Endothelial cell of umbilical vein (primary cell): ENCODE data around the gene DIP2C. TPM values are rescaled to one million over a fixed set of nuclear protein-coding genes. Genes with fewer than 3 reads are reported as not detected.

ENCODE experiments used
- BruUV-seq: library from RNA; stranded (reverse); fragments of 400-500 nt; replicated peaks from 2 replicates; lab custom pipeline; 2021; lab: Mats Ljungman, UMichigan
- CTCF ChIA-PET: fragments of 300-600, 350-600 bp; sonication (Branson Sonifier 250); formaldehyde crosslinking; loops from one replicate; lab custom pipeline; 2021; ENCODE audit warnings: antibody characterized with exemption, inconsistent platforms; lab: Charles Lee
- POLR2A ChIA-PET: fragments of 300-600, 350-600 bp; sonication (Branson Sonifier 250); formaldehyde crosslinking; loops from one replicate; lab custom pipeline; 2021; ENCODE audit warnings: antibody characterized with exemption, inconsistent platforms; lab: Charles Lee
- DNase-seq: peaks from one replicate; pipeline ENCODE4 v3.0.0-alpha.2; 2011; ENCODE audit warnings: low read depth, low spot score
- FAIRE-seq: peaks from 2 replicates; lab custom pipeline; 2011; peaks lifted over from hg19 to GRCh38; lab: Jason Lieb, UNC
- H2AFZ ChIP-seq: 2 replicates; pipeline ENCODE4 v1.6.0; 2012; ENCODE audit warnings: low read depth, low read length, control low read depth, inconsistent platforms
- H3K27ac ChIP-seq: 2 replicates; pipeline ENCODE4 v1.5.1; 2011; ENCODE audit warnings: low read depth, mild to moderate bottlenecking, control low read depth, low read length, moderate library complexity; ENCODE audit not compliant: insufficient read depth
- H3K27me3 ChIP-seq, 2 experiments: 2 replicates each; pipeline versions ENCODE4 v1.6.0 to v1.6.1; 2011; ENCODE audit warnings: low read length in 2 of 2, mixed read lengths in 1 of 2; ENCODE audit not compliant: control insufficient read depth in 2 of 2, insufficient read depth in 2 of 2
- H3K36me3 ChIP-seq, 2 experiments: 2 replicates in 1 of 2; 3 replicates in 1 of 2; pipeline ENCODE4 v1.5.1; 2011; ENCODE audit warnings: low read length in 2 of 2, mild to moderate bottlenecking in 1 of 2, moderate library complexity in 1 of 2; ENCODE audit not compliant: control insufficient read depth in 2 of 2, insufficient read depth in 2 of 2; ENCODE audit errors: extremely low read depth in 1 of 2
- H3K4me1 ChIP-seq: 3 replicates; pipeline ENCODE4 v1.5.1; 2011; ENCODE audit warnings: mild to moderate bottlenecking, low read length; ENCODE audit not compliant: control insufficient read depth, insufficient read depth; ENCODE audit errors: extremely low read depth
- H3K4me2 ChIP-seq: 2 replicates; pipeline ENCODE4 v1.6.1; 2011; ENCODE audit warnings: low read length, control low read depth, mixed read lengths; ENCODE audit not compliant: insufficient read depth
- H3K4me3 ChIP-seq, 3 experiments: fragments of 200-600 bp in 1 of 3; sonication (generic), shearing (Covaris generic) in 1 of 3; replicated peaks in 1 of 3; 2 replicates each; pipeline ENCODE4 v1.5.1; 2011 to 2016; ENCODE audit warnings: control low read depth in 3 of 3, low read length in 3 of 3, mild to moderate bottlenecking in 2 of 3, inconsistent platforms in 1 of 3, low read depth in 1 of 3, moderate library complexity in 1 of 3; ENCODE audit not compliant: insufficient read depth in 1 of 3
- H3K79me2 ChIP-seq: 2 replicates; pipeline ENCODE4 v1.6.0; 2012; ENCODE audit warnings: low read length, inconsistent platforms; ENCODE audit not compliant: control insufficient read depth, insufficient read depth
- H3K9ac ChIP-seq: replicated peaks from 2 replicates; pipeline ENCODE3; 2011; ENCODE audit warnings: low read length, control low read depth; ENCODE audit not compliant: insufficient read depth; ENCODE audit errors: extremely low read depth
- H3K9me1 ChIP-seq: replicated peaks from 3 replicates; pipeline ENCODE4 v1.6.0; 2011; ENCODE audit warnings: mild to moderate bottlenecking, low read length; ENCODE audit not compliant: control insufficient read depth, insufficient read depth; ENCODE audit errors: extremely low read depth
- H3K9me3 ChIP-seq: replicated peaks from 2 replicates; pipeline ENCODE4 v1.5.1; 2012; ENCODE audit warnings: low read length, inconsistent platforms; ENCODE audit not compliant: control insufficient read depth, insufficient read depth
- H4K20me1 ChIP-seq: replicated peaks from 2 replicates; pipeline ENCODE3; 2011; ENCODE audit warnings: mild to moderate bottlenecking, low read length; ENCODE audit not compliant: control insufficient read depth, insufficient read depth; ENCODE audit errors: extremely low read depth
- EZH2 ChIP-seq: IDR thresholded peaks from 2 replicates; pipeline ENCODE4 v1.6.1; 2012; ENCODE audit warnings: borderline replicate concordance, low read depth, mild to moderate bottlenecking, moderate library complexity, low read length, inconsistent platforms; ENCODE audit not compliant: severe bottlenecking
- FOS ChIP-seq: IDR thresholded peaks from 2 replicates; pipeline ENCODE4 v1.6.1; 2011; ENCODE audit warnings: mild to moderate bottlenecking, low read length, moderate library complexity, borderline replicate concordance; ENCODE audit not compliant: insufficient read depth
- GATA2 ChIP-seq: IDR thresholded peaks from 2 replicates; pipeline ENCODE4 v1.7.0; 2011; ENCODE audit warnings: low read depth, mild to moderate bottlenecking, moderate library complexity, mixed read lengths, low read length; ENCODE audit not compliant: insufficient read length, insufficient read depth
- JUN ChIP-seq: IDR thresholded peaks from 2 replicates; pipeline ENCODE4 v1.6.1; 2011; ENCODE audit warnings: borderline replicate concordance, low read depth; ENCODE audit not compliant: insufficient read length, insufficient read depth
- MYC ChIP-seq: IDR thresholded peaks from one replicate; pipeline ENCODE4 v1.6.1; 2011; ENCODE audit warnings: mild to moderate bottlenecking, low read depth, low read length
- POLR2A ChIP-seq: IDR thresholded peaks from 2 replicates; pipeline ENCODE4 v1.6.1; 2012; ENCODE audit warnings: low read depth, mild to moderate bottlenecking, control low read depth, low read length
- POLR2AphosphoS5 ChIP-seq: IDR thresholded peaks from 2 replicates; pipeline ENCODE4 v1.6.1; 2012; ENCODE audit warnings: low read depth, mild to moderate bottlenecking, control low read depth, low read length, moderate library complexity; ENCODE audit not compliant: insufficient read depth
- dilution Hi-C: fragments of 300-500 bp; cut with MboI; formaldehyde crosslinking; loops from one replicate; pipeline ENCODE4 v1.15.0; 2019; ENCODE audit warnings: low sequenced_read_pairs; ENCODE audit not compliant: extremely low pct_ligation_motif_present
- intact Hi-C: fragments of 100-400 bp; cut with micrococcal nuclease; formaldehyde crosslinking; loops from one replicate; pipeline ENCODE4 v1.10.0; 2022
- polyA plus RNA-seq, 4 experiments: library from polyadenylated mRNA; depleted of rRNA in 3 of 4; stranded (reverse) in 3 of 4; unstranded in 1 of 4; fragments of >200 nt; gene quantifications; 2 replicates each; pipeline versions ENCODE4 v1.2.1 to v1.2.3, GENCODE V29; 2011 to 2012; ENCODE audit warnings: missing spikeins in 1 of 4
- total RNA-seq: library from RNA; stranded (reverse); gene quantifications from 2 replicates; pipeline ENCODE4 v1.2.3, GENCODE V29; 2021
- TF ChIP-seq, protein P1 (sequence below): IDR thresholded peaks from 2 replicates; pipeline ENCODE4 v1.6.1; 2011; ENCODE audit not compliant: insufficient read depth, insufficient read length
- TF ChIP-seq, protein P2 (sequence below), 2 donors: IDR thresholded peaks; 1 replicate in 1 of 2; 2 replicates in 1 of 2; pipeline ENCODE4 v1.5.1; 2011; ENCODE audit warnings: low read length in 2 of 2, mild to moderate bottlenecking in 2 of 2, moderate library complexity in 2 of 2, control low read depth in 1 of 2, inconsistent platforms in 1 of 2, low read depth in 1 of 2; ENCODE audit not compliant: insufficient read depth in 1 of 2; ENCODE audit errors: extremely low read depth in 1 of 2

Gene DIP2C
- total and polyA plus RNA-seq, 2 donors (not counting 3 experiments of a cell fraction or from before 2014, with no cell fraction given), result 3.6 to 10.7 TPM

DNA sequence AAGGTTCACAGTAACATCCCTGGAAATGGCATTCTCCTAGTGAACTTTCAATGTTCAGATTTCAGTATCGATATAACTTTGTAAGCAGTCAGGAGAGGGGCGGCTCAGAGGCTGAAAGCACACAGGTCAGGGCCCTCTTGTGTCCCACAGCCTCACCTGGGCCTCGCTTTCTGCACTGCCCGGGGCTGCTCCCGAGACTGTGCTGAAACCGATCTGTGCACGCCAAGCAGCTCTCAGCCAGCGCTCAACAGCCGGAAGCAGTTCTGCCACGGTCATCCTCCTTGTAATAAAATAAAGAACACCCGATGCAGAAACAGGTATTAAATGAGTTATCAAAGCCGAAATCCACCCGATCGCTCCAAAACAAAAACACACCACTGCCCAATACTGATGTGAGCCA is 106.0 kb downstream of the DIP2C start:
- DNase-seq (no peak), FAIRE-seq (no peak)
- dilution Hi-C loops, result no loop called here
- H2AFZ ChIP-seq, result no peak overlapping the region
- no TSS peak for BruUV-seq
- H3K4me1 ChIP-seq, result no peaks in the 10 kb centered on the region
- TF ChIP-seq MYC (no peak), POLR2A (no peak), POLR2AphosphoS5 (no peak), JUN (no peak), GATA2 (no peak), EZH2 (no peak), FOS (no peak)
- TF ChIP-seq, protein P1, sequence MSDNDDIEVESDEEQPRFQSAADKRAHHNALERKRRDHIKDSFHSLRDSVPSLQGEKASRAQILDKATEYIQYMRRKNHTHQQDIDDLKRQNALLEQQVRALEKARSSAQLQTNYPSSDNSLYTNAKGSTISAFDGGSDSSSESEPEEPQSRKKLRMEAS, result no peak
- TF ChIP-seq, protein P2, sequence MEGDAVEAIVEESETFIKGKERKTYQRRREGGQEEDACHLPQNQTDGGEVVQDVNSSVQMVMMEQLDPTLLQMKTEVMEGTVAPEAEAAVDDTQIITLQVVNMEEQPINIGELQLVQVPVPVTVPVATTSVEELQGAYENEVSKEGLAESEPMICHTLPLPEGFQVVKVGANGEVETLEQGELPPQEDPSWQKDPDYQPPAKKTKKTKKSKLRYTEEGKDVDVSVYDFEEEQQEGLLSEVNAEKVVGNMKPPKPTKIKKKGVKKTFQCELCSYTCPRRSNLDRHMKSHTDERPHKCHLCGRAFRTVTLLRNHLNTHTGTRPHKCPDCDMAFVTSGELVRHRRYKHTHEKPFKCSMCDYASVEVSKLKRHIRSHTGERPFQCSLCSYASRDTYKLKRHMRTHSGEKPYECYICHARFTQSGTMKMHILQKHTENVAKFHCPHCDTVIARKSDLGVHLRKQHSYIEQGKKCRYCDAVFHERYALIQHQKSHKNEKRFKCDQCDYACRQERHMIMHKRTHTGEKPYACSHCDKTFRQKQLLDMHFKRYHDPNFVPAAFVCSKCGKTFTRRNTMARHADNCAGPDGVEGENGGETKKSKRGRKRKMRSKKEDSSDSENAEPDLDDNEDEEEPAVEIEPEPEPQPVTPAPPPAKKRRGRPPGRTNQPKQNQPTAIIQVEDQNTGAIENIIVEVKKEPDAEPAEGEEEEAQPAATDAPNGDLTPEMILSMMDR (IDR thresholded peaks at IDR 0.05; ENCODE audit: extremely low read depth in 1 of 2, insufficient read depth in 1 of 2, low read depth in 1 of 2, low read length in 2 of 2), result no peak
- H3K4me3 ChIP-seq, result no peak overlapping the region
- H3K27me3 ChIP-seq, result no peaks in the 10 kb centered on the region
- no peaks in the 10 kb centered on the region for H3K9me1 ChIP-seq
- POLR2A ChIA-PET, result no interaction called here
- no peak overlapping the region for H3K9ac ChIP-seq
- H3K27ac ChIP-seq, result no peak overlapping the region
- H3K9me3 ChIP-seq, result no peaks in the 10 kb centered on the region
- no peak overlapping the region for H3K4me2 ChIP-seq
- H3K79me2 ChIP-seq, result no peaks in the 10 kb centered on the region
- no peaks in the 10 kb centered on the region for H4K20me1 ChIP-seq
- CTCF ChIA-PET, result no interaction called here
- H3K36me3 ChIP-seq, result no peaks in the 10 kb centered on the region
- intact Hi-C loops, result no loop called here
